Astrocyte (in vitro differentiated cells and primary cell): ENCODE measurements around the gene NEURL3.

Experiments
- CTCF ChIP-seq: IDR thresholded peaks from 2 replicates; pipeline ENCODE4 v1.5.1; 2011; ENCODE audit warnings: low read depth, mild to moderate bottlenecking, inconsistent platforms, low read length, moderate library complexity; ENCODE audit not compliant: insufficient read depth
- EZH2 ChIP-seq: IDR thresholded peaks from 2 replicates; pipeline ENCODE4 v1.6.1; 2012; ENCODE audit warnings: mild to moderate bottlenecking, low read length, inconsistent platforms; ENCODE audit not compliant: insufficient read depth

- no peak for TF ChIP-seq CTCF
- TF ChIP-seq EZH2, result no peak
Observed at GRCh38 chr2:96527286-96528005, 22.3 kb upstream of the NEURL3 start.
